Peyer's patch (tissue), 4 donors: ENCODE measurements around the gene GID8.

ENCODE experiments used
- CTCF ChIP-seq, 6 experiments: fragments of 450-650 bp in 4 of 6; fragments of 200-600 bp in 2 of 6; sonication (generic) in 1 of 6; IDR thresholded peaks; one replicate each; pipeline ENCODE4 v1.5.1; 2017 to 2019; ENCODE audit warnings: antibody characterized with exemption in 6 of 6, mild to moderate bottlenecking in 3 of 6, moderate library complexity in 1 of 6
- POLR2A ChIP-seq, 2 donors: fragments of 450-650 bp; IDR thresholded peaks; one replicate each; pipeline ENCODE4 v1.5.1; 2017; ENCODE audit warnings: antibody characterized with exemption in 2 of 2, mild to moderate bottlenecking in 2 of 2, moderate library complexity in 2 of 2

- no peak for TF ChIP-seq CTCF (IDR thresholded peaks at IDR 0.05)
- TF ChIP-seq POLR2A (IDR thresholded peaks at IDR 0.05) = no peak
These were observed 35.1 kb downstream of the GID8 start for GRCh38 chr20:62972845-62973745.
